Motor neuron (in vitro differentiated cells): ENCODE results near the gene FOSL2. TPM values are rescaled to one million over a fixed set of nuclear protein-coding genes. Genes with fewer than 3 reads are reported as not detected.
A peak's percentile ranks its signal among the peaks of the same experiment; 100 is the strongest.

Source experiments
- ATAC-seq, 8 experiments: fragments of 200-7000 bp; cut with Tn5 transposase; replicated peaks in 6 of 8; 2 replicates each; pipeline ENCODE4 v1.8.0; 2021; ENCODE audit warnings: mild to moderate bottlenecking in 8 of 8, moderate library complexity in 8 of 8
- H3K27ac ChIP-seq, 2 donors: fragments of 250-450 bp; sonication (Bioruptor Pico); 2 replicates each; pipeline ENCODE4 v1.9.0; 2021; ENCODE audit warnings: antibody characterized with exemption in 2 of 2, mild to moderate bottlenecking in 2 of 2, moderate library complexity in 1 of 2
- H3K4me1 ChIP-seq, 2 donors: fragments of 250-450 bp; sonication (Bioruptor Pico); replicated peaks in 1 of 2; 2 replicates each; pipeline ENCODE4 v1.6.1; 2021; ENCODE audit warnings: antibody characterized with exemption in 2 of 2, mild to moderate bottlenecking in 2 of 2, moderate library complexity in 1 of 2
- H3K4me3 ChIP-seq, 5 donors: fragments of 250-450 bp; sonication (Bioruptor Pico); 2 replicates each; pipeline ENCODE4 v1.9.0; 2021; ENCODE audit warnings: antibody characterized with exemption in 5 of 5, mild to moderate bottlenecking in 5 of 5, moderate library complexity in 4 of 5
- WGBS, 10 experiments: fragments of 450-650 bp; shearing (Covaris generic); methylation state at CpG; one replicate each; pipeline ENCODE4 v1.0.0; 2022; 5-methylcytosine and 5-hydroxymethylcytosine counted together
- in situ Hi-C, 9 experiments: fragments of 400-800 bp; cut with MboI; loops; one replicate each; pipeline ENCODE4 v1.15.0; 2021; ENCODE audit warnings: low sequenced_read_pairs in 9 of 9, low pct_unique_long_range_greater_than_20kb in 2 of 9; ENCODE audit not compliant: unreplicated experiment in 9 of 9
- total RNA-seq, 8 experiments: library from RNA; unstranded; fragments of 300-600 nt; gene quantifications; 2 replicates each; pipeline versions ENCODE4 v1.2.3 to v1.2.4, GENCODE V29; 2022

Gene FOSL2
- total RNA-seq, 8 experiments from 2014 or later = 1.6 to 67.7 (median 16.1) TPM

- 80 to 100% (median 87%) methylated on average over 2 to 3 of the region's 7 CpGs; no CpG with 5 or more reads in 6 of the 10 experiments for WGBS, 10 experiments
- peak in 2 of 8 experiments; percentile 18 to 29 for ATAC-seq
- H3K4me1 ChIP-seq = no peaks in the 10 kb centered on the region
- H3K27ac ChIP-seq = no peak overlapping the region
- H3K4me3 ChIP-seq = no peak overlapping the region
- in situ Hi-C loops = loop anchor here in 2 of 9 experiments (25.0 kb wide), 1 partner anchor 670 kb away; no protein-coding TSS in a partner anchor
These were observed 9.9 kb upstream of the FOSL2 start for GRCh38 chr2:28382755-28383154.

GRCh38 chr2:28387082-28387960 is 5.3 kb upstream of the FOSL2 start:
- 13 to 95% (median 75%) methylated on average over 1 to 3 of the region's 6 CpGs; no CpG with 5 or more reads in 4 of the 10 experiments for WGBS, 10 experiments
- no peak overlapping the region for H3K27ac ChIP-seq

GRCh38 chr2:28389399-28390240 is 3.0 kb upstream of the FOSL2 start:
- Histone ChIP-seq H3K4me1 (peaks cover 4 to 12% of the 10 kb centered on the region in 2 donors), H3K4me3 (peak overlapping the region; percentile 45 to 79 (median 47)), H3K27ac (peak overlapping the region; percentile 92 to 95)
- WGBS, 10 experiments = 0 to 100% (median 30%) methylated on average over 1 to 8 of the region's 17 CpGs; no CpG with 5 or more reads in 1 of the 10 experiments
- peak in 1 of 8 experiments; percentile 44 for ATAC-seq
- in situ Hi-C loops = loop anchor here in 4 of 9 experiments (10.0 to 25.0 kb wide), 3 partner anchors 675 to 695 kb away; no protein-coding TSS in a partner anchor

More at GRCh38 chr2:28387082-28387960, 5.3 kb upstream of the FOSL2 start:
- in situ Hi-C loops = loop anchor here in 2 of 9 experiments (25.0 kb wide), 1 partner anchor 675 kb away; no protein-coding TSS in a partner anchor
- no peak overlapping the region for H3K4me3 ChIP-seq
- no peak for ATAC-seq
- H3K4me1 ChIP-seq = peaks cover 4 to 9% of the 10 kb centered on the region in 2 donors

DNA sequence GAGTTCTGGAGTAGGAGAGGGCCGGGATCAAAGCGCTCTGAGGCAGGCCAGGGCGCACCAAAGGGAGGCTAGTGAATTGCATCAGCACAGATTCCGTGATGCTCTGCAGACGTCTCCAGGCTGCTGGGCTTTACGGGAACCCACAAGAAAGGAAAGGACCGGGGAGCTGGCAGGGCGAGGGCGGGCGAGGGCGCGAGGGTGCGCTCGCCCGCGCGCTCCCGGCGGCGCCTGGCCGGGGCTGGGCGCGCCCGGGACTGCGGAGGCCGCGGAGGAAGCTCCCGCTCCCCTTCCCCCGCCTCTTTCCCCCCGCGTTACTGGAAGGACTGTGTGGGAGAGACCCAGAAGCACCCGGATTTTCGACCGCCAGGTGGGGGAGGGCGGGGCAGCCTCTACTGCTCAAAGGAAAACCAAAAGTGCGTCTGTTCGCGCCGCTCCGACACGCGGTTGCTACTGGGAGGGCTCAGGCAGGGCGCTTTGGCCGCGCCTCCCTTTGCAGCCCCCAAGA is 2.4 kb upstream of the FOSL2 start:
- in situ Hi-C loops = loop anchor here in 4 of 9 experiments (10.0 to 25.0 kb wide), 3 partner anchors 675 to 695 kb away; no protein-coding TSS in a partner anchor
- H3K4me1 ChIP-seq = peaks cover 4 to 14% of the 10 kb centered on the region in 2 donors
- peak overlapping the region; percentile 45 to 79 (median 47) for H3K4me3 ChIP-seq
- H3K27ac ChIP-seq = peak overlapping the region; percentile 92 to 95
- peak; percentile 12 to 47 (median 36) for ATAC-seq
- WGBS, 10 experiments = 0 to 4% (median 0%) methylated on average over 1 to 5 of the region's 45 CpGs; no CpG with 5 or more reads in 6 of the 10 experiments

- H3K4me1 ChIP-seq = peaks cover 4 to 14% of the 10 kb centered on the region in 2 donors
- peak overlapping the region; percentile 45 to 79 (median 47) for H3K4me3 ChIP-seq
- peak; percentile 0 to 11 (median 2) for ATAC-seq
- peak overlapping the region; percentile 92 to 95 for H3K27ac ChIP-seq
- 0 to 40% (median 6%) methylated on average over 1 to 13 of the region's 49 CpGs; no CpG with 5 or more reads in 3 of the 10 experiments for WGBS, 10 experiments
- in situ Hi-C loops = loop anchor here in 4 of 9 experiments (10.0 to 25.0 kb wide), 3 partner anchors 676 to 696 kb away; no protein-coding TSS in a partner anchor
These were observed 1.7 kb upstream of the FOSL2 start for GRCh38 chr2:28390746-28391563.

GRCh38 chr2:28391564-28392296 is 928 bp upstream of the FOSL2 start:
- WGBS, 10 experiments = 0 to 20% (median 0%) methylated on average over 1 to 8 of the region's 70 CpGs; no CpG with 5 or more reads in 4 of the 10 experiments
- Histone ChIP-seq H3K4me3 (peak overlapping the region; percentile 45 to 79 (median 47)), H3K4me1 (peaks cover 4 to 18% of the 10 kb centered on the region in 2 donors), H3K27ac (peak overlapping the region; percentile 92 to 95)
- peak in 6 of 8 experiments; percentile 9 to 45 (median 34) for ATAC-seq
- in situ Hi-C loops = loop anchor here in 4 of 9 experiments (10.0 to 25.0 kb wide), 3 partner anchors 677 to 697 kb away; no protein-coding TSS in a partner anchor

GRCh38 chr2:28393114-28393836 is 617 bp downstream of the FOSL2 start:
- Histone ChIP-seq H3K27ac (peak overlapping the region; percentile 92 to 95), H3K4me1 (peaks cover 4 to 20% of the 10 kb centered on the region in 2 donors), H3K4me3 (peak overlapping the region; percentile 45 to 79 (median 47))
- 0 to 10% (median 0%) methylated on average over 1 to 5 of the region's 81 CpGs; no CpG with 5 or more reads in 5 of the 10 experiments for WGBS, 10 experiments
- ATAC-seq = no peak
- in situ Hi-C loops = loop anchor here in 4 of 9 experiments (10.0 to 25.0 kb wide), 3 partner anchors 678 to 698 kb away; no protein-coding TSS in a partner anchor

DNA sequence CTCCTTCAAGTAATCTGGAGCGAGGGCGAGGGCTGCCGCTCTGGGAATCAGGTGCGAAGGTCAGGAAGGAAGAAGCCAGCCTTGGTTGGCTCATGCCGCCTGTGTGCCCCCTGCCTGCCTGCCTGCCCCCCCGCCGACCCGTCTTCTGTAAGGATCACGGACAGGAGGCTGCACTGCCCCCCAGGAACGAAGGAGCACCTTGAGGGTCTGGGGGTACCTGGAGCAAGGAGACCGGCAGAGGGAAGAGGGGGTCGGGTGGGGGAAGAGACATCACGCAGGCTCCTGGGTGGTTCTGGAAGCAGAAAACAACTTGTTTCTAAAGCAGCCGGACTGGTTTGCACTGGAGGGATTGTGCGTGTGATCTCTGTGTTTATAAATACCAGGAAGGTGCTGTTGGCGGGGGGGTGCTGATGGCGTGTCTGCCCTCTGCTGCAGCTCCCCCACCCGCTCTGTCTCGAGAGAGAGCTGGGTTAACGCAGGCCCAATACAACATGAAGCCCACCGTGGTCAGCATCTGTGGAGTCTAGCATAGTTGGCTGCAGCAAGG is 1.7 kb downstream of the FOSL2 start:
- Histone ChIP-seq H3K4me3 (peak overlapping the region; percentile 45 to 79 (median 47)), H3K4me1 (peaks cover 1 to 17% of the 10 kb centered on the region in 2 donors), H3K27ac (no peak overlapping the region)
- in situ Hi-C loops = loop anchor here in 4 of 9 experiments (10.0 to 25.0 kb wide), 3 partner anchors 680 to 700 kb away; no protein-coding TSS in a partner anchor
- WGBS, 10 experiments = 0 to 58% (median 0%) methylated on average over 3 to 4 of the region's 21 CpGs; no CpG with 5 or more reads in 7 of the 10 experiments
- ATAC-seq = no peak

DNA sequence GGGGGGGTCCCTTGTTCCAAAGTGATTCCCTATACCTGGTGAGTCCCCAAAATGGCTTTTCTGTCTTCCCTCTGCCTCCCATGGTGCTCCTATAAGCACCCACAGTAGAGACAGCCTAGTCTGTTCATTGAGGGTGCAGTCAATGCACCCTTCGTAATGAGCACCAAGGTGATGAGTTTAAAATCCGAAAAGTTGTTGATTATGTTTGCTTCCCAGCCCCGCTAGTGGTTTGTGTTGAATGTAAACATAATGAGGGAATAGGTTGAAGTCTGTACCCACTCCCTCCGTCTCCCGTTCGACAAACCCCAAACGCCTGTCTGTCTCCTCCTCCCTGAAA is 2.3 kb downstream of the FOSL2 start:
- ATAC-seq = no peak
- H3K4me1 ChIP-seq = peaks cover 2 to 11% of the 10 kb centered on the region in 2 donors
- WGBS, 10 experiments = 0 to 80% (median 56%) methylated on average over 1 to 7 of the region's 7 CpGs; no CpG with 5 or more reads in 4 of the 10 experiments
- H3K4me3 ChIP-seq = peak overlapping the region in 4 of 5 donors; percentile 45 to 79 (median 53)
- H3K27ac ChIP-seq = no peak overlapping the region
- in situ Hi-C loops = loop anchor here in 4 of 9 experiments (10.0 to 25.0 kb wide), 3 partner anchors 680 to 700 kb away; no protein-coding TSS in a partner anchor
